Endothelial cell (in vitro differentiated cells): Measurements from ENCODE around the gene RTL1. TPM values are rescaled to one million over a fixed set of nuclear protein-coding genes. Genes with fewer than 3 reads are reported as not detected.

Experiments used
- DNase-seq: peaks from one replicate; pipeline ENCODE4 v3.0.0; 2021; ENCODE audit warnings: low spot score
- H3K27ac Mint-ChIP-seq: one replicate; pipeline ENCODE4 v1.8.0; 2021; ENCODE audit warnings: mixed read lengths, inconsistent platforms; ENCODE audit not compliant: unreplicated experiment
- H3K27me3 Mint-ChIP-seq: one replicate; pipeline ENCODE4 v1.8.0; 2021; ENCODE audit warnings: mild to moderate bottlenecking, moderate library complexity, mixed read lengths, inconsistent platforms; ENCODE audit not compliant: unreplicated experiment
- H3K36me3 Mint-ChIP-seq: one replicate; pipeline ENCODE4 v1.8.0; 2021; ENCODE audit warnings: mild to moderate bottlenecking, low read depth, mixed read lengths, inconsistent platforms; ENCODE audit not compliant: unreplicated experiment
- H3K4me1 Mint-ChIP-seq: one replicate; pipeline ENCODE4 v1.8.0; 2021; ENCODE audit warnings: mild to moderate bottlenecking, mixed read lengths, inconsistent platforms; ENCODE audit not compliant: unreplicated experiment
- H3K4me3 Mint-ChIP-seq: one replicate; pipeline ENCODE4 v1.8.0; 2021; ENCODE audit warnings: mild to moderate bottlenecking, mixed read lengths, inconsistent platforms; ENCODE audit not compliant: unreplicated experiment
- H3K9me3 Mint-ChIP-seq: one replicate; pipeline ENCODE4 v1.8.0; 2021; ENCODE audit warnings: mixed read lengths, inconsistent platforms; ENCODE audit not compliant: unreplicated experiment
- long read RNA-seq: library from polyadenylated mRNA; unstranded; transcript quantifications from one replicate; pipeline ENCODE4 v2.0.0, GENCODE V29; 2020; ENCODE audit not compliant: unreplicated experiment
- total RNA-seq: library from RNA; stranded (reverse); fragmentation: NEBNext Ultra II Directional; extraction: Animal tissue kit (Norgen Biotek cat#: 25700); gene quantifications from one replicate; pipeline ENCODE4 v1.2.1, GENCODE V29; 2021; ENCODE audit not compliant: unreplicated experiment
- TF ChIP-seq, protein P1 (sequence below): fragments of 200-600 bp; sonication (generic); IDR thresholded peaks from one replicate; pipeline ENCODE4 v1.5.0; 2021; ENCODE audit warnings: antibody characterized with exemption; ENCODE audit not compliant: unreplicated experiment

RTL1 gene
- 0.18 TPM for total RNA-seq
- long read RNA-seq, result 0 reads

- no peak within 1 kb of the TSS for H3K27ac Mint-ChIP-seq
- TF ChIP-seq, protein P1, sequence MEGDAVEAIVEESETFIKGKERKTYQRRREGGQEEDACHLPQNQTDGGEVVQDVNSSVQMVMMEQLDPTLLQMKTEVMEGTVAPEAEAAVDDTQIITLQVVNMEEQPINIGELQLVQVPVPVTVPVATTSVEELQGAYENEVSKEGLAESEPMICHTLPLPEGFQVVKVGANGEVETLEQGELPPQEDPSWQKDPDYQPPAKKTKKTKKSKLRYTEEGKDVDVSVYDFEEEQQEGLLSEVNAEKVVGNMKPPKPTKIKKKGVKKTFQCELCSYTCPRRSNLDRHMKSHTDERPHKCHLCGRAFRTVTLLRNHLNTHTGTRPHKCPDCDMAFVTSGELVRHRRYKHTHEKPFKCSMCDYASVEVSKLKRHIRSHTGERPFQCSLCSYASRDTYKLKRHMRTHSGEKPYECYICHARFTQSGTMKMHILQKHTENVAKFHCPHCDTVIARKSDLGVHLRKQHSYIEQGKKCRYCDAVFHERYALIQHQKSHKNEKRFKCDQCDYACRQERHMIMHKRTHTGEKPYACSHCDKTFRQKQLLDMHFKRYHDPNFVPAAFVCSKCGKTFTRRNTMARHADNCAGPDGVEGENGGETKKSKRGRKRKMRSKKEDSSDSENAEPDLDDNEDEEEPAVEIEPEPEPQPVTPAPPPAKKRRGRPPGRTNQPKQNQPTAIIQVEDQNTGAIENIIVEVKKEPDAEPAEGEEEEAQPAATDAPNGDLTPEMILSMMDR, result no peak
- peak within 1 kb of the TSS; percentile 85 for H3K4me3 Mint-ChIP-seq
- peaks cover 5% of the 10 kb centered on the region for H3K27me3 Mint-ChIP-seq
- peaks cover 16% of the 10 kb centered on the region for H3K4me1 Mint-ChIP-seq
- H3K36me3 Mint-ChIP-seq, result no peaks in the 10 kb centered on the region
- no peaks in the 10 kb centered on the region for H3K9me3 Mint-ChIP-seq
- no peak for DNase-seq
These were observed at the start of gene RTL1 for GRCh38 chr14:100903672-100904185. Gene RTL1, minus strand, starts transcription at chr14:100903722. Its CDS starts 18,934 bp downstream, at chr14:100884788.

- no peak overlapping the region for H3K4me3 Mint-ChIP-seq
- no peak overlapping the region for H3K27ac Mint-ChIP-seq
- DNase-seq, result no peak
- no peaks in the 10 kb centered on the region for H3K36me3 Mint-ChIP-seq
- H3K27me3 Mint-ChIP-seq, result no peaks in the 10 kb centered on the region
- H3K9me3 Mint-ChIP-seq, result no peaks in the 10 kb centered on the region
- TF ChIP-seq, protein P1, result no peak
- H3K4me1 Mint-ChIP-seq, result no peaks in the 10 kb centered on the region
These were observed 46.5 kb upstream of the RTL1 start for GRCh38 chr14:100950024-100950423.

GRCh38 chr14:100944052-100944451 is 40.5 kb upstream of the RTL1 start:
- no peak overlapping the region for H3K4me3 Mint-ChIP-seq
- no peaks in the 10 kb centered on the region for H3K36me3 Mint-ChIP-seq
- no peak overlapping the region for H3K27ac Mint-ChIP-seq
- no peaks in the 10 kb centered on the region for H3K27me3 Mint-ChIP-seq
- no peaks in the 10 kb centered on the region for H3K9me3 Mint-ChIP-seq
- no peak for DNase-seq
- TF ChIP-seq, protein P1, result no peak
- H3K4me1 Mint-ChIP-seq, result no peaks in the 10 kb centered on the region

GRCh38 chr14:100930270-100930669 is 26.7 kb upstream of the RTL1 start:
- no peaks in the 10 kb centered on the region for H3K9me3 Mint-ChIP-seq
- DNase-seq, result no peak
- no peaks in the 10 kb centered on the region for H3K27me3 Mint-ChIP-seq
- H3K4me3 Mint-ChIP-seq, result no peak overlapping the region
- no peaks in the 10 kb centered on the region for H3K4me1 Mint-ChIP-seq
- TF ChIP-seq, protein P1, result no peak
- no peaks in the 10 kb centered on the region for H3K36me3 Mint-ChIP-seq
- H3K27ac Mint-ChIP-seq, result no peak overlapping the region

DNA sequence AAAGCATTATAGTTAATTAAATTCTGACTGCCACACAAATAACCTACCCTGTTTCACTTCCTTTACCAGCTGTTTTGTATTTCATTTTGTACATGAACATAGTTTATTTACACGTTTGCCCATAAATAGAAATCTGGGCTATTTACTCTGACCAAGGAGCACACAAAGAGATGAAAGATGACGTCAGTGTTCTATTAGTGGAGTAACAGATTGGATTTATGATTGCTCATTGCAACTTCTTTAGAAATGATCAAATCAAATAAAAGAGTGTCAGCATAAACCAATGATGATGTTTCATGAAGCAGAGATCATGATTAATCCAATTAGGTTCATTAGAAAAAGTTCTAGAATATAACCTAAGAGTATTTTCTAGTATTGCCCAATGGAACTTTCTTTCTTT is 12.0 kb upstream of the RTL1 start:
- Mint-ChIP-seq H3K4me3 (no peak overlapping the region), H3K9me3 (no peaks in the 10 kb centered on the region)
- no peak for DNase-seq

More for the DNA sequence above, 12.0 kb upstream of the RTL1 start:
- Mint-ChIP-seq H3K36me3 (no peaks in the 10 kb centered on the region), H3K4me1 (no peaks in the 10 kb centered on the region), H3K27me3 (no peaks in the 10 kb centered on the region), H3K27ac (no peak overlapping the region)
- TF ChIP-seq, protein P1, result no peak
